ENCODE results near the gene SENP8.

Gene SENP8

GRCh38 chr15:72116731-72117485 lies 1.3 kb upstream of the SENP8 start:
- DNase-seq: no peak

DNA sequence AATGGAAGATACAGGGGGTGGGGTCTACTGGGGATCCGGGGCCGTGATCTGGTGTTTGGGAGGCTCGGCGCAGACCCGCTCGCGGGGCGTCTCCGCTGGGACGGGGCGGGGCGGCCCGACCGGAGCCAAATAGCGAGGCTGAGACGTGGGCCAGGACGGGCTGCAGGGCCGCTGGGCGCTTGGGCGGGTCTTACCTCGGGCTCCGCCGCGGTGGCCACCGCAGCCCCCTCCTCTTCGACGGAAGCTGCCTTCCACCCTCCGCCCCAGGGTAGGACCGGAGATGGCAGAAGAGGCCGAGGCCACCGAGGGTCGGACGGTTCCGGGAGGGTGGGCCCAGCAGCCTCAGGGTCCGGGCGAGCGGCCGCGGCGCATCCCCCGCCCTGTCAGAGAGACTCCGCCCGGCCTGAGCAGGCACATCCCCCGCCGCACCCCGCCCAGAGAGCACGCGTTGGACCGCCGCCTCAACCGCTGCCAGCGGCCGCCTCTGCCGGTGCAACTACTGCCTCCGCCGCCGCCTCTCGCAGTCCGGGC lies 652 bp upstream of the SENP8 start:
- DNase-seq: peak; percentile 72 to 75

DNA sequence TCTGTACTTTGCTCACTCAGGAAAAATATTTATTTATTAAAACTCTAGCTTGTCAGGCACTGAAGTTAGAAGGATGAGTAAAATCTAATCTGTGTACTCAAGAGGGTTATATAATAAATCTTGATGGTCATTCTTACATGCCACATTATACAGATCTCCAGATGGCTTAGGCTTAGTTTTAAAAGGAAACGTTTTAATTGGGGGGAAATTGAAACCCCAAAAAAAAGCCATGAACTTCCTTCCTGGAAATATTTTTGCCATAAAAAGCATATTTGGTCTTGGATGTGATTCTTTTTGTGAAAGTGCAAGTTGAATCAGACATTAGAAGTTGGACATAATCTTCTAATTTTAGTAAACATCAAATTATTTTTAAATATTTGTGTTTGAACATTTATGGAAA lies 6.0 kb downstream of the SENP8 start:
- DNase-seq: no peak

- no peak for DNase-seq
Measured at GRCh38 chr15:72127724-72128322, 9.6 kb downstream of the SENP8 start.

DNA sequence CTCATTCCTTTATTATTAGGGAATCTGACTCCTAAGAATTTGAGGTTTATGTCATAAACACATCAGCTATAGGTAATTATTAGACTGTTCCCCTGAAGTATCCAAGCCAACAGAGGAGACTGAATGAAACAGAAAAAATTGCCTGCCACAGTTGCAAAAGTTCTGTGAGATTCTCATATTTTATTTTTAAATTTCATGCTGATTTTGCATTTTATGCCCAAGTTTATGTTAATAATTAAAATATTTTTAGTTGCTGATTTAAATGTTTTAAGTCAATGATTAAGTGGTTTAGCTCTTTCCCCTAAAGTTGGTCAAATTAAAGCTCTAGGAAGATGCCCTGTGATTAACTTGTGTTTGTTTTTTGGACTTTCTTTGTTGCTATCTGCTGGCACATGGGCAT lies 10.2 kb downstream of the SENP8 start:
- no peak for DNase-seq

GRCh38 chr15:72130272-72130671 lies 12.1 kb downstream of the SENP8 start:
- no peak for DNase-seq

GRCh38 chr15:72131922-72132321 lies 13.7 kb downstream of the SENP8 start:
- DNase-seq: no peak

DNA sequence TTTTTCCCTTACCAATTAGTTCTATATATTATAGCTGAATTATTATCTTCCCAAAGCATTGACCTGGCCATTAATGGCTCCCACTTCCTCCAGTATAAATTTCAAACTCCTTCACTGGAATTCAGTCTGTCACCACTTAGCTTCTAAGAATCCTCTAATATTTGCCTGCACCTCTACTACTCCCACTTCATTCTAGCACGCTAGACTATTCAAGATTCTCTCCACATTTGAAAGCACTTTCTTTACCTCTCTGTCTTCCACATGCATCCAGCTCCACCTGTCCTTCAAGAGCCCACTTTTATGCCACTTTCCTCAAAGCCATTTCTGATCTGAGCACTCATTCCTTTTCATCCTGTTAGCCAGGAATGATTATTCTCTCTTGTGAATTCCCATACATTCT lies 15.0 kb downstream of the SENP8 start:
- DNase-seq: no peak

GRCh38 chr15:72135719-72136118 lies 17.5 kb downstream of the SENP8 start:
- DNase-seq: no peak

GRCh38 chr15:72136170-72137051 lies 18.2 kb downstream of the SENP8 start:
- DNase-seq: no peak

DNA sequence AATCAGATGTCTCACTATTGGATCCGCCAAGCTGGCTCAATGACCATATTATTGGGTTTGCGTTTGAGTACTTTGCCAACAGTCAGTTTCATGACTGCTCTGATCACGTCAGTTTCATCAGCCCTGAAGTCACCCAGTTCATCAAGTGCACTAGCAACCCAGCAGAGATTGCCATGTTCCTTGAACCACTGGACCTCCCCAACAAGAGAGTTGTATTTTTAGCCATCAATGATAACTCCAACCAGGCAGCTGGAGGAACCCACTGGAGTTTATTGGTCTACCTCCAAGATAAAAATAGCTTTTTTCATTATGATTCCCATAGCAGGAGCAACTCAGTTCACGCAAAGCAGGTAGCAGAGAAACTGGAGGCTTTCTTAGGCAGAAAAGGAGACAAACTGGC lies 21.5 kb downstream of the SENP8 start:
- no peak for DNase-seq

GRCh38 chr15:72140088-72140487 lies 21.9 kb downstream of the SENP8 start:
- DNase-seq: no peak

- DNase-seq: no peak
Measured at GRCh38 chr15:72141171-72142084, 23.2 kb downstream of the SENP8 start.

DNA sequence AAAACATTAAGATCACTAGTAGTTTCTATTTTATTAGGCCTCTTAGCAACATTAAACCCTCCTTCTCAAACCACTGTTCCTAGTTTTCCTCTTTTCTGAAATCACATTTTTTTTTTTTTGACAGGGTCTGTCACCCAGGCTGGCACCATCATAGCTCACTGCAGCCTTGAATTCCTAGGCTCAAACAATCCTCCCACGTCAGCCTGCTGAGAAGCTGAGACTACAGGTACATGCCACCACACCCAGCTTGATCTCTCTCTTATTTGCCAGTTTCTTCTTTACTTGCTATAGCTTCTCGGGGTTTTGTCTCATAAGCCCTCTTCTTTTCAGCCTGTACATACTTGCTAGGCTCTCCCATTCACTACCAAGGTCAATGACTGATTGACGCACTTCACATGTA lies 28.0 kb downstream of the SENP8 start:
- no peak for DNase-seq

DNA sequence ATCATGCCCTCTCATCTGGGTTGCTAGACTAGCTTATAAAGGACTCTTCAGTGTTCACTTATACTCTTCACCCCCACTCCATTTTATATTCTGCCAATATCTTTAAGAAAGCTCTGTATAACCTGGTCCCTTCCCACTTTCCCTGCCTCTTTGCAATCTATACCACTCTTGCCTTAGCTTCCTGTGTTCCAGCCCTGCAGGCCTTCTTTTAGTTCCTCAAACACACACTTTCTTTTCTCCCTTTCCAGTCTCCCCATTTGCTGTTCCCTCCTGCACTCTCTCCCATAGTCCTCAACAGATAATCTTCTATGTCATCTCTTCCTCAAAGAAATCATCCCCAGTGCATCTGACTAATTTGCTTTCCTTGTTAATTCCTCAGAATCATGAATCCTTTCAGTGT lies 28.7 kb downstream of the SENP8 start:
- no peak for DNase-seq

DNA sequence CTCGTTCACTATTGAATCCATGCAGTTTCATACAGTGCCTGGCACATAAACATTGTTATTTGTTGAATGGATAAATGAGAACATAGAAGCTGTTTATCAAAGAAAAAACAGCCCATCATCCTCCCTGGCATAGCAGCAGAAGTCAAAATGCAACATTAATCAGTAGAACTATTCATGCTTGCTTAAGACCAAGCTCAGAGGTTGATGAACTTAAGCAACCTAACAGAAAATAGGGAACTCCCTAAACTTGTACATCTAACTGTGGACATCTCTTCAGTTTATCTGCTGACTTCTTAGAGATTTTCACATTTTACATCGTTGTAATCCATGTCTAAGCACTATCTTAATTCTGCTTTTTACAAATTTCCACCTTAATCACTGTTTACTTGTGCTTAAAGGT lies 29.2 kb downstream of the SENP8 start:
- DNase-seq: peak; percentile 36 to 48

DNA sequence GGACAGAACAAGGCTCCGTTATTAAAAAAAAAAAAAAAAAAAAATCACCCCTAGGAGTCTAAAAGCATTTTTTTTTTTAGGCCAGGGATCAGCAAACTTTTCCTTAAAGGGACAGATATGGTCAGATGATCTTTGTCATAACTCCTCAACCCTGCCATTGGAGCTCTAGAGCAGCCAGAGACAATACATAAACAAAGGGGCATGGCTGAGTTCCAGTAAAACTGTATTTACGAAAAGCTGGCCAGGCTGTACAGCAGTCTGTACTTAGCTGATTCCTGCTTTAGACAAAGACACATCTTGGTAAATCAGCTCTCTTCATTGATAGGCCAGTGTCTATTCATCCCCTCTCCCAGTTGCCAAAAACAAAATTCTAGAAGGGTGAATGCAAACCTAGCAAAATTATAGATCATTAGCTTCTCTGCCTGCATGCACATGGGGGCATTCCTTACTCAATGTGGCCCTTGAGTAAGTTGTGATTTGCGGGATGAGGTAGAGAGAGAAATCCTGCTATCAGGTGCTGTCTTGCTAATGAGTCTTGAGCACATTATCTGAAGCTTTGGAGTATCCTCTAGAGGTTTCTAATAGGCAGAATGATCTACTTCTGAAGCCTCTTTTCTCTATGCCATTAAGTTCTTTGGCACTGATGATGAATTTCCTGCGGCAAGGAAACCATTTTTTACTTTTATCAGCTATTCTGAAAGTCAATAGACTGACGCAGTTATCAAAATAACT lies 35.2 kb downstream of the SENP8 start:
- DNase-seq: no peak

GRCh38 chr15:72154316-72154715 lies 36.1 kb downstream of the SENP8 start:
- DNase-seq: no peak

GRCh38 chr15:72155003-72155621 lies 36.9 kb downstream of the SENP8 start:
- DNase-seq: no peak

DNA sequence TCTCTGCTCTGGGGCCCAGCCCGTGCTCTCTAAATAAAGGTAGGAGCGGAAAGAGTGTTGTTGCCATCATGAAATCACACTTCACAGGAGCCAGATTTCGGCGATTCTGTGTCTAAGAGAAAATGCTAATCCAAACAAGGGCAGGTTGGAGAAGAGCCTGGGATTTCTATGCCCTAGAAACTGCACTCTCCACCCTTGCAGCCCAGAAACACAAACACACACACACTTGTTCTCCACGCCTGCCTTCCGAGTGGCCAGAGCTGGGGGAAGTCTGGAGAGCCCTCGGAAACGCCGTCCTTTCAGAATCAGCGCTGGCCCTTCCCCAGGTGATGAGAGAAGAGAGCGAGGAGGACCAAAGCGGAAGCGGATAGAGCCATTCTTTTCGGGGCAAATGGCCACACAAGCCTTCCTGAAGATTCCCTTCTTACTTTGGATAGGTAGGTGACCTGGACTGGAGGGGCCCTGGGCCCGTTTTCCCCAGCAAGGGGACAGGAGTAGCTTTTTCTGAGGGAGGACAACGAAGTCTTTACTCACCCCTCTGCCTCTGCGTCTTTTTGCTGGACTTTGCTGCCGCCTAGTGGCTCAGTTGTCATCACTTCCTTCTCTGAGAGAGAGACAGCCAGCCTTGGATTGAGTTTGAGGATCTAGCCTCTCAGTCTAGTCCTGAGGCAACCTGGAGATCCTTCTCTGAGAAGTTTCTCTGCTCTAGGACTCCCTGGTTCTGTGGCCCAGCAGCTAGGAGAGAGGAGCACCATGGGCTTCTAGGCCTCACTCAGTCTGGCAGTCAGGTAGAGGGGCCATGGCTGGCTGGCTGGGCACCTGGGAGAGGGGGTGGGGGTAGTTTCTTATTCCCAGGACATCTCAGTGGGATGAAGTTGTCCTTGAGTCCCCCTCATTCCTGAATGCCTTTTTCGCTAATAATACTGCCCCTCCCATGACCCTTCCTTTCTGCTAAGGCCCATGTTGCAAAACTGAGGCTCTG lies 37.7 kb downstream of the SENP8 start:
- peak; percentile 76 to 82 for DNase-seq

Data from AML-193 (cell line).